Activated CD8-positive, alpha-beta T cell treated with anti-CD3 and anti-CD28 coated beads for 36 hours (primary cell): ENCODE results near the gene CAMK1D. TPM values are rescaled to one million over a fixed set of nuclear protein-coding genes. Genes with fewer than 3 reads are reported as not detected.

Source experiments
- ATAC-seq: fragments of 200-7000 bp; cut with Tn5 transposase; one replicate; pipeline ENCODE4 v1.10.0; 2021; ENCODE audit warnings: mild to moderate bottlenecking, moderate library complexity
- CTCF ChIA-PET: fragments of 350-600 bp; sonication (Branson Sonifier 250); formaldehyde crosslinking; loops from one replicate; lab custom pipeline; 2021; ENCODE audit warnings: antibody characterized with exemption; lab: Charles Lee
- POLR2A ChIA-PET: fragments of 350-600 bp; sonication (Branson Sonifier 250); formaldehyde crosslinking; loops from one replicate; lab custom pipeline; 2021; ENCODE audit warnings: antibody characterized with exemption; lab: Charles Lee
- DNase-seq: peaks from one replicate; pipeline ENCODE4 v3.0.0-alpha.2; 2020
- H3K27ac Mint-ChIP-seq: one replicate; pipeline ENCODE4 v1.8.0; 2021; ENCODE audit warnings: mild to moderate bottlenecking, mixed read lengths
- H3K27me3 Mint-ChIP-seq: one replicate; pipeline ENCODE4 v1.8.0; 2021; ENCODE audit warnings: mixed read lengths
- H3K36me3 Mint-ChIP-seq: one replicate; pipeline ENCODE4 v1.8.0; 2021; ENCODE audit warnings: low read depth, mixed read lengths
- H3K4me1 Mint-ChIP-seq: one replicate; pipeline ENCODE4 v1.8.0; 2021; ENCODE audit warnings: low read depth, mixed read lengths
- H3K4me3 Mint-ChIP-seq: one replicate; pipeline ENCODE4 v1.8.0; 2021; ENCODE audit warnings: mild to moderate bottlenecking, moderate library complexity, mixed read lengths
- H3K9me3 Mint-ChIP-seq: one replicate; pipeline ENCODE4 v1.8.0; 2021; ENCODE audit warnings: mixed read lengths
- CTCF ChIP-seq: fragments of 200-600 bp; IDR thresholded peaks from one replicate; pipeline ENCODE4 v1.8.0; 2022; ENCODE audit warnings: antibody characterized with exemption, mild to moderate bottlenecking
- intact Hi-C: fragments of 100-400 bp; cut with micrococcal nuclease; formaldehyde crosslinking; loops from one replicate; pipeline ENCODE4 v1.10.0; 2022
- total RNA-seq, 2 experiments: library from RNA; stranded (reverse); gene quantifications; one replicate each; pipeline ENCODE4 v1.2.3, GENCODE V29; 2021

CAMK1D gene
- total RNA-seq, 2 experiments from 2014 or later, result 13.8 TPM

GRCh38 chr10:12583891-12584595 is 234.7 kb downstream of the CAMK1D start:
- DNase-seq (no peak), ATAC-seq (no peak)
- POLR2A ChIA-PET, result no interaction called here
- Mint-ChIP-seq H3K4me3 (no peak overlapping the region), H3K27me3 (no peaks in the 10 kb centered on the region), H3K27ac (no peak overlapping the region), H3K9me3 (peaks cover 7% of the 10 kb centered on the region), H3K4me1 (peaks cover 24% of the 10 kb centered on the region), H3K36me3 (peaks cover 9% of the 10 kb centered on the region)
- no peak for TF ChIP-seq CTCF
- intact Hi-C loops, result no loop called here
- CTCF ChIA-PET, result interaction anchor here (1.3 kb wide), 1 partner anchor 10 kb away, joined by 3 read pairs; no protein-coding TSS in a partner anchor

- Mint-ChIP-seq H3K27me3 (no peaks in the 10 kb centered on the region), H3K4me1 (peaks cover 48% of the 10 kb centered on the region), H3K36me3 (peaks cover 9% of the 10 kb centered on the region), H3K27ac (no peak overlapping the region), H3K4me3 (no peak overlapping the region), H3K9me3 (peaks cover 7% of the 10 kb centered on the region)
- DNase-seq (no peak), ATAC-seq (no peak)
- TF ChIP-seq CTCF, result no peak
- intact Hi-C loops, result no loop called here
- ChIA-PET POLR2A (interaction anchor here (0.6 to 1.0 kb wide), 2 partner anchors 23 to 1572 kb away, joined by 4 to 5 read pairs; no protein-coding TSS in a partner anchor), CTCF (no interaction called here)
Observed at GRCh38 chr10:12586741-12587140, 237.4 kb downstream of the CAMK1D start.

DNA sequence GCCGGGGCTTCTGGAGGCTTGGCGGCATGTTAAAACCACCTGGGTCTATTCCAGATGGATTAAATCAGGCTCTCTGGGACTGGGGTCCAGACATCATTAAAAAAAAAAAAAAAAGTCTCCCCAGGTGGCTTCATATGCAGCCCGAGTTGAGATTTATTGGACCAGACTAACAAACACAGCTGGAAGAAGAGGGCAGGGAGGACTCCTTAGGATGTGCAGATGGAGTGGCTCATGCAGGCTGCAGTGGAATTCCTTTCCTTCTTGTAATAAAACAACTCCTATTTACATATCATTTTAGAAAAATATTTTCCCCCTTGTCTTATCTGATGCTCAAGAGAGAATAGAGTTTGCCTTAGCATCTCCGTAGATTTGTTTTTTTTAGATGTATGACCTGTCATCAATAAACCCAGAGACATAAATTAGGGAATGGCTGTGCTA is 238.1 kb downstream of the CAMK1D start:
- Mint-ChIP-seq H3K27me3 (no peaks in the 10 kb centered on the region), H3K36me3 (peaks cover 9% of the 10 kb centered on the region), H3K4me3 (no peak overlapping the region), H3K9me3 (peaks cover 7% of the 10 kb centered on the region), H3K27ac (no peak overlapping the region), H3K4me1 (peaks cover 51% of the 10 kb centered on the region)
- TF ChIP-seq CTCF, result no peak
- POLR2A ChIA-PET, result no interaction called here
- ATAC-seq (no peak), DNase-seq (no peak)
- CTCF ChIA-PET, result interaction anchor here (0.8 kb wide), 1 partner anchor 51 kb away, joined by 3 read pairs; no protein-coding TSS in a partner anchor
- intact Hi-C loops, result no loop called here

DNA sequence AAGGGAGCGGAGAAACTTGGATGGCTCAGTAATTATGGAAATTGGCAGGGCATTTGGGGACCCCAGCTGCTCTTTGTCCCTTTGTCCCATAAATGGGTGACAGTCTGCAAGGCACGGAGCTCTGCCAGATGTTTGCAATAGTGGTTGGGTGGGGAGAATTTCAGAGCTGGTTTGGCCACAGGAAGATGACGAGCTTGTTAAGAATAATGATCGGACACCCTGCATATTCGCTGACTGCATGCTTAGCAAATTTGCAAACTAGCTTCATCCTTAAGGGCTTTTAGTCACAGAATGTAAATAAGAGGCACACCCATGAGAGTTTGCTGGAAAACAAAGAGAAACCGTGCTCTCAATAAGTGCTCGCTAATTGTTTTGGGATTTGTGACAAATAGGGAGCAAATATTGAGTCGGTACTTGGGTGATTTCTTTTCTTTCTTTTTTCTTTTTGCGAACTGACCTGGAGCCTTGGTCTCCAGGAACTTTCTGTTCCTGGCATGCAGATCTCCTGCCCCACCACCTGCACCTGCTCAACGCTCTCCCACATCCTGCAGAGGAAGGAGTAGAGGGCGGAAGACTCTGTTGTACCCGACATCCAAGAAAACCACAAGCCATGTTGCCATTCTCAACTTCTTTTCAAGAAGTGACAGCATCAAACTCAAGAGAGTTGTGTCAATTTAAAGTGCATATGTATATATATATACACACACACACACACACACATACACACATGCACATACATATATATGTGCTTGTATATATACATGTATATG is 238.9 kb downstream of the CAMK1D start:
- H3K27ac Mint-ChIP-seq, result no peak overlapping the region
- POLR2A ChIA-PET, result no interaction called here
- peaks cover 9% of the 10 kb centered on the region for H3K36me3 Mint-ChIP-seq
- intact Hi-C loops, result no loop called here
- CTCF ChIA-PET, result interaction anchor here (0.8 to 0.9 kb wide), 2 partner anchors 50 to 324 kb away, joined by 3 read pairs; no protein-coding TSS in a partner anchor
- peak; percentile 60 for ATAC-seq
- H3K9me3 Mint-ChIP-seq, result peaks cover 7% of the 10 kb centered on the region
- TF ChIP-seq CTCF, result no peak
- H3K4me3 Mint-ChIP-seq, result peak overlapping the region; percentile 63
- H3K27me3 Mint-ChIP-seq, result no peaks in the 10 kb centered on the region
- peak; percentile 23 for DNase-seq
- H3K4me1 Mint-ChIP-seq, result peaks cover 59% of the 10 kb centered on the region
